B cell (primary cell): ENCODE results near the gene CCDC183. TPM values are rescaled to one million over a fixed set of nuclear protein-coding genes. Genes with fewer than 3 reads are reported as not detected.

Experiments used
- ATAC-seq: fragments of 200-7000 bp; cut with Tn5 transposase; one replicate; pipeline ENCODE4 v1.10.0; 2021; ENCODE audit warnings: low read depth, mild to moderate bottlenecking, moderate number of reproducible peaks, moderate library complexity
- CTCF ChIA-PET: fragments of 350-600 bp; sonication (Branson Sonifier 250); formaldehyde crosslinking; loops from one replicate; lab custom pipeline; 2021; ENCODE audit warnings: antibody characterized with exemption, inconsistent platforms; lab: Charles Lee
- POLR2A ChIA-PET: fragments of 350-600 bp; sonication (Branson Sonifier 250); formaldehyde crosslinking; loops from one replicate; lab custom pipeline; 2021; ENCODE audit warnings: antibody characterized with exemption; lab: Charles Lee
- DNase-seq: peaks from one replicate; pipeline ENCODE4 v3.0.0; 2013
- H2AFZ ChIP-seq: 2 replicates; pipeline ENCODE4 v1.6.1; 2012; ENCODE audit warnings: mild to moderate bottlenecking, low read depth, low read length; ENCODE audit not compliant: insufficient read depth, poor library complexity, severe bottlenecking
- H3K27ac ChIP-seq, 2 donors: 1 replicate in 1 of 2; 2 replicates in 1 of 2; pipeline ENCODE4 v1.5.1; 2012 to 2013; ENCODE audit warnings: low read length in 2 of 2, mild to moderate bottlenecking in 2 of 2, moderate library complexity in 1 of 2
- H3K27me3 ChIP-seq, 4 experiments: fragments of 200-600 bp in 1 of 4; sonication (generic) in 1 of 4; replicated peaks in 1 of 4; 1 replicate in 2 of 4; 2 replicates in 2 of 4; pipeline versions ENCODE4 v1.6.1 to v1.7.0; 2013 to 2016; ENCODE audit warnings: low read length in 3 of 4, mild to moderate bottlenecking in 2 of 4, mixed read lengths in 1 of 4, moderate library complexity in 1 of 4; ENCODE audit not compliant: insufficient read depth in 4 of 4, control insufficient read depth in 3 of 4; ENCODE audit errors: control extremely low read depth in 1 of 4
- H3K36me3 ChIP-seq, 2 experiments: replicated peaks in 1 of 2; 1 replicate in 1 of 2; 2 replicates in 1 of 2; pipeline versions ENCODE4 v1.6.1 to v1.7.1; 2013; ENCODE audit warnings: low read length in 1 of 2; ENCODE audit not compliant: insufficient read depth in 2 of 2, control insufficient read depth in 1 of 2; ENCODE audit errors: control extremely low read depth in 1 of 2, extremely low read depth in 1 of 2
- H3K4me1 ChIP-seq, 2 donors: fragments of 200-600 bp in 1 of 2; sonication (generic) in 1 of 2; 1 replicate in 1 of 2; 2 replicates in 1 of 2; pipeline versions ENCODE4 v1.5.1 to v1.6.1; 2013 to 2017; ENCODE audit warnings: low read length in 2 of 2; ENCODE audit not compliant: control insufficient read depth in 2 of 2, insufficient read depth in 2 of 2
- H3K4me2 ChIP-seq: replicated peaks from 2 replicates; pipeline ENCODE3; 2012; ENCODE audit warnings: mild to moderate bottlenecking, low read depth, low read length; ENCODE audit not compliant: poor library complexity, severe bottlenecking
- H3K4me3 ChIP-seq, 5 experiments: fragments of 200-600 bp in 1 of 5; sonication (generic) in 1 of 5; 1 replicate in 3 of 5; 2 replicates in 2 of 5; pipeline versions ENCODE4 v1.5.1 to v1.7.0; 2011 to 2016; ENCODE audit warnings: low read length in 4 of 5, mild to moderate bottlenecking in 4 of 5, low read depth in 2 of 5, control low read depth in 1 of 5, moderate library complexity in 1 of 5; ENCODE audit not compliant: insufficient read depth in 1 of 5; ENCODE audit errors: control extremely low read depth in 1 of 5, extremely low read depth in 1 of 5
- H3K79me2 ChIP-seq: fragments of 200-600 bp; sonication (generic); one replicate; pipeline ENCODE4 v1.6.0; 2016; ENCODE audit warnings: low read length; ENCODE audit not compliant: control insufficient read depth, insufficient read depth
- H3K9ac ChIP-seq: fragments of 200-600 bp; sonication (generic); 2 replicates; pipeline ENCODE4 v1.6.1; 2017; ENCODE audit warnings: mild to moderate bottlenecking, low read length, moderate library complexity
- H3K9me3 ChIP-seq, 3 donors: one replicate each; pipeline versions ENCODE4 v1.6.1 to v1.7.1; 2013; ENCODE audit warnings: low read length in 2 of 3; ENCODE audit not compliant: control insufficient read depth in 2 of 3, insufficient read depth in 1 of 3; ENCODE audit errors: control extremely low read depth in 1 of 3
- H4K20me1 ChIP-seq: 2 replicates; pipeline ENCODE4 v1.6.0; 2012; ENCODE audit warnings: mild to moderate bottlenecking, low read length; ENCODE audit not compliant: insufficient read depth, control insufficient read depth, poor library complexity, severe bottlenecking
- H3K27ac Mint-ChIP-seq: one replicate; pipeline ENCODE4 v1.8.0; 2021; ENCODE audit warnings: mixed read lengths
- H3K27me3 Mint-ChIP-seq: one replicate; pipeline ENCODE4 v1.8.0; 2021; ENCODE audit warnings: mixed read lengths
- H3K4me1 Mint-ChIP-seq: one replicate; pipeline ENCODE4 v1.8.0; 2021; ENCODE audit warnings: mixed read lengths
- H3K4me3 Mint-ChIP-seq: one replicate; pipeline ENCODE4 v1.8.0; 2021; ENCODE audit warnings: mixed read lengths
- H3K9me3 Mint-ChIP-seq: one replicate; pipeline ENCODE4 v1.8.0; 2022; ENCODE audit warnings: mixed read lengths; ENCODE audit not compliant: insufficient read depth
- CTCF ChIP-seq: fragments of 200-600 bp; IDR thresholded peaks from one replicate; pipeline ENCODE4 v1.8.0; 2022; ENCODE audit warnings: antibody characterized with exemption, mild to moderate bottlenecking
- EZH2 ChIP-seq: IDR thresholded peaks from 2 replicates; pipeline ENCODE4 v1.6.1; 2012; ENCODE audit warnings: borderline replicate concordance, low read depth, mild to moderate bottlenecking, moderate library complexity, low read length; ENCODE audit not compliant: insufficient read depth, poor library complexity, severe bottlenecking
- WGBS: methylation state at CpG from one replicate; pipeline ENCODE4 v1.1.5; 2013; ENCODE audit warnings: missing lambda C conversion rate; ENCODE audit not compliant: insufficient coverage; 5-methylcytosine and 5-hydroxymethylcytosine counted together
- intact Hi-C: fragments of 100-400 bp; cut with micrococcal nuclease; formaldehyde crosslinking; loops from one replicate; pipeline ENCODE4 v1.10.0; 2022
- polyA plus RNA-seq: library from polyadenylated mRNA; depleted of rRNA; stranded (reverse); fragments of >200 nt; gene quantifications from 2 replicates; pipeline ENCODE4 v1.2.3, GENCODE V29; 2012
- total RNA-seq, 2 donors: library from RNA; stranded (reverse); fragments of 120-200 nt in 1 of 2; gene quantifications; 1 replicate in 1 of 2; 2 replicates in 1 of 2; pipeline versions ENCODE4 v1.2.3 to v1.2.4, GENCODE V29; 2013 to 2022

CCDC183 gene
- total and polyA plus RNA-seq, 2 donors (not counting 1 experiment from before 2014, with no cell fraction given): 1.8 to 4.9 TPM

- 98% methylated on average over 22 of the region's 22 CpGs for WGBS
- Histone ChIP-seq H3K4me2 (no peak overlapping the region), H3K79me2 (peaks cover 13% of the 10 kb centered on the region), H2AFZ (no peak overlapping the region), H3K4me1 (peaks cover 30 to 42% of the 10 kb centered on the region in 2 donors), H3K36me3 (no peaks in the 10 kb centered on the region), H4K20me1 (peaks cover 8% of the 10 kb centered on the region), H3K9ac (no peak overlapping the region), H3K27me3 (peaks cover 0 to 15% (median 6%) of the 10 kb centered on the region in 4 experiments), H3K27ac (no peak overlapping the region), H3K9me3 (no peaks in the 10 kb centered on the region), H3K4me3 (no peak overlapping the region)
- Mint-ChIP-seq H3K4me3 (no peak overlapping the region), H3K9me3 (no peaks in the 10 kb centered on the region), H3K27me3 (no peaks in the 10 kb centered on the region), H3K4me1 (peaks cover 35% of the 10 kb centered on the region), H3K27ac (no peak overlapping the region)
- ChIA-PET CTCF (interaction anchor here (1.3 kb wide), 1 partner anchor 11 kb away, joined by 8 read pairs; no protein-coding TSS in a partner anchor), POLR2A (no interaction called here)
- ATAC-seq: no peak
- TF ChIP-seq EZH2: no peak
- no peak for TF ChIP-seq CTCF
- DNase-seq: no peak
- intact Hi-C loops: no loop called here
Measured at GRCh38 chr9:136803551-136804508, 7.7 kb downstream of the CCDC183 start.
